KMS-11 (cell line): ENCODE data around the gene CRY2.

Source experiments
- H2AFZ ChIP-seq: fragments of 200-600 bp; sonication (generic); 2 replicates; pipeline ENCODE4 v1.6.1; 2016; ENCODE audit warnings: antibody characterized with exemption, mixed run types, low read depth
- H3K27ac ChIP-seq: fragments of 200-600 bp; sonication (generic); 2 replicates; pipeline ENCODE4 v1.6.1; 2016; ENCODE audit warnings: mild to moderate bottlenecking, mixed run types
- H3K27me3 ChIP-seq: fragments of 200-600 bp; sonication (generic); 2 replicates; pipeline ENCODE4 v1.6.1; 2017; ENCODE audit warnings: mild to moderate bottlenecking, low read depth, mixed run types, moderate library complexity; ENCODE audit not compliant: insufficient read depth
- H3K36me3 ChIP-seq: fragments of 200-600 bp; sonication (generic); 2 replicates; pipeline ENCODE4 v1.6.1; 2017; ENCODE audit warnings: mild to moderate bottlenecking, mixed run types; ENCODE audit not compliant: insufficient read depth
- H3K4me1 ChIP-seq: fragments of 200-600 bp; sonication (generic); 2 replicates; pipeline ENCODE4 v1.6.1; 2016; ENCODE audit warnings: mild to moderate bottlenecking, low read depth, mixed run types; ENCODE audit not compliant: poor library complexity, severe bottlenecking
- H3K4me2 ChIP-seq: fragments of 200-600 bp; sonication (generic); 2 replicates; pipeline ENCODE4 v1.7.0; 2016; ENCODE audit warnings: mild to moderate bottlenecking, mixed run types
- H3K4me3 ChIP-seq: fragments of 200-600 bp; sonication (generic); IDR thresholded peaks from 2 replicates; pipeline ENCODE4 v1.6.1; 2017; ENCODE audit warnings: low read depth, low read length, mixed read lengths; ENCODE audit not compliant: insufficient read depth
- H3K79me2 ChIP-seq: fragments of 200-600 bp; sonication (generic); 2 replicates; pipeline ENCODE4 v1.6.1; 2016; ENCODE audit warnings: low read depth, mixed run types; ENCODE audit not compliant: insufficient read depth
- H3K9ac ChIP-seq: fragments of 200-600 bp; sonication (generic); 2 replicates; pipeline ENCODE4 v1.6.1; 2016; ENCODE audit warnings: mild to moderate bottlenecking, mixed run types
- H4K20me1 ChIP-seq: fragments of 200-600 bp; sonication (generic); 2 replicates; pipeline ENCODE4 v1.6.1; 2016; ENCODE audit warnings: mild to moderate bottlenecking, mixed run types; ENCODE audit not compliant: insufficient read depth
- TF ChIP-seq, protein P1 (sequence below): fragments of 200-600 bp; sonication (generic); conservative IDR thresholded peaks from 2 replicates; pipeline ENCODE4 v1.6.1; 2017; ENCODE audit warnings: low read depth, mild to moderate bottlenecking, antibody characterized with exemption, low read length, moderate library complexity, mixed read lengths

CRY2 gene

GRCh38 chr11:45830596-45830995 is 16.7 kb upstream of the CRY2 start:
- H3K4me1 ChIP-seq, result peaks cover 13% of the 10 kb centered on the region
- no peak overlapping the region for H3K27ac ChIP-seq
- no peaks in the 10 kb centered on the region for H3K27me3 ChIP-seq
- no peak overlapping the region for H3K4me3 ChIP-seq
- TF ChIP-seq, protein P1, sequence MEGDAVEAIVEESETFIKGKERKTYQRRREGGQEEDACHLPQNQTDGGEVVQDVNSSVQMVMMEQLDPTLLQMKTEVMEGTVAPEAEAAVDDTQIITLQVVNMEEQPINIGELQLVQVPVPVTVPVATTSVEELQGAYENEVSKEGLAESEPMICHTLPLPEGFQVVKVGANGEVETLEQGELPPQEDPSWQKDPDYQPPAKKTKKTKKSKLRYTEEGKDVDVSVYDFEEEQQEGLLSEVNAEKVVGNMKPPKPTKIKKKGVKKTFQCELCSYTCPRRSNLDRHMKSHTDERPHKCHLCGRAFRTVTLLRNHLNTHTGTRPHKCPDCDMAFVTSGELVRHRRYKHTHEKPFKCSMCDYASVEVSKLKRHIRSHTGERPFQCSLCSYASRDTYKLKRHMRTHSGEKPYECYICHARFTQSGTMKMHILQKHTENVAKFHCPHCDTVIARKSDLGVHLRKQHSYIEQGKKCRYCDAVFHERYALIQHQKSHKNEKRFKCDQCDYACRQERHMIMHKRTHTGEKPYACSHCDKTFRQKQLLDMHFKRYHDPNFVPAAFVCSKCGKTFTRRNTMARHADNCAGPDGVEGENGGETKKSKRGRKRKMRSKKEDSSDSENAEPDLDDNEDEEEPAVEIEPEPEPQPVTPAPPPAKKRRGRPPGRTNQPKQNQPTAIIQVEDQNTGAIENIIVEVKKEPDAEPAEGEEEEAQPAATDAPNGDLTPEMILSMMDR, result no peak
- H3K36me3 ChIP-seq, result no peaks in the 10 kb centered on the region
- H3K9ac ChIP-seq, result no peak overlapping the region
- no peak overlapping the region for H2AFZ ChIP-seq
- no peak overlapping the region for H3K4me2 ChIP-seq
- no peaks in the 10 kb centered on the region for H3K79me2 ChIP-seq
- H4K20me1 ChIP-seq, result no peaks in the 10 kb centered on the region

DNA sequence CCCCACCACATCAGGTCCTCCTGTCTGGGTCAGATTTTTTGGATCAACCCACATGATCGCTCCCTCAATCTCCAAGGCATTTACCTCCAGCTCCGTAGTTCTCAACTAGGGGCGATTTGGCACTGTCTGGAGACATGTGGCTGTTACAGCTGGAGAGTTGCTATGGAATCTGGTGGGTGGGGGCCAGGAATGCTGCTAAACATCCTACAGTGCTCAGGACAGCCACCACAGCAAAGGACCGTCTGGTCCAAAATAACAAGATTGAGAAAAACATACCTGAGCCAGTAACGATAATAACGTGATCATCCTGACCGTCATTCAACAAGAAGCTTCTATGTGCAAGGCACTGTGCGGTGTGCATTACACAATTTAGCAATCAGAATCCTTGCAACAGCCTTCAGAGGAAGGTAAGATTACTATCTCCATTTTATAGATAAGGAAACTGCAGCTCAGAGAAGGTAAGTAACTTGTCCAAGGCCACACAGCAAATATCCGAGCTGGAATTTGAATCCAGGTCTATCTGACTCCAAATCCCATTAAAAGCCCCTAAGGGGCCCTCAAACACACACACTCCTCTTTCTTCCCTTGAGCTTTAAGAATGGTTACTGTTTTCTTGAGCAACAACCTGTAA is 14.3 kb upstream of the CRY2 start:
- Histone ChIP-seq H3K79me2 (no peaks in the 10 kb centered on the region), H4K20me1 (no peaks in the 10 kb centered on the region), H3K4me3 (no peak overlapping the region), H3K4me2 (no peak overlapping the region), H3K36me3 (no peaks in the 10 kb centered on the region), H3K4me1 (peaks cover 3% of the 10 kb centered on the region), H3K9ac (no peak overlapping the region), H2AFZ (no peak overlapping the region), H3K27me3 (no peaks in the 10 kb centered on the region), H3K27ac (no peak overlapping the region)
- TF ChIP-seq, protein P1, result no peak

- TF ChIP-seq, protein P1, result no peak
- peaks cover 3% of the 10 kb centered on the region for H3K4me1 ChIP-seq
- H3K36me3 ChIP-seq, result no peaks in the 10 kb centered on the region
- H3K27me3 ChIP-seq, result no peaks in the 10 kb centered on the region
- no peak overlapping the region for H3K27ac ChIP-seq
- H3K79me2 ChIP-seq, result no peaks in the 10 kb centered on the region
- H3K4me2 ChIP-seq, result no peak overlapping the region
- H2AFZ ChIP-seq, result no peak overlapping the region
- H4K20me1 ChIP-seq, result no peaks in the 10 kb centered on the region
- no peak overlapping the region for H3K9ac ChIP-seq
- H3K4me3 ChIP-seq, result no peak overlapping the region
Observed at GRCh38 chr11:45833761-45834160, 13.5 kb upstream of the CRY2 start.

- TF ChIP-seq, protein P1, result no peak
- Histone ChIP-seq H3K9ac (no peak overlapping the region), H2AFZ (no peak overlapping the region), H3K27ac (no peak overlapping the region), H3K4me3 (no peak overlapping the region), H3K4me1 (peaks cover 3% of the 10 kb centered on the region), H3K79me2 (no peaks in the 10 kb centered on the region), H3K27me3 (no peaks in the 10 kb centered on the region), H4K20me1 (no peaks in the 10 kb centered on the region), H3K36me3 (no peaks in the 10 kb centered on the region), H3K4me2 (no peak overlapping the region)
Observed at GRCh38 chr11:45834298-45834756, 12.9 kb upstream of the CRY2 start.
